Kidney glomerular epithelial cell (primary cell): ENCODE measurements around the gene SNIP1.
"Not testable (repeated sequence)": the region's sequence is repeated elsewhere in the genome, so short reads cannot be mapped to it uniquely, and the experiment has no call there.

Experiments
- DNase-seq: peaks from one replicate; lab custom pipeline; 2025; lab: John Stamatoyannopoulos, UW

Gene SNIP1

DNA sequence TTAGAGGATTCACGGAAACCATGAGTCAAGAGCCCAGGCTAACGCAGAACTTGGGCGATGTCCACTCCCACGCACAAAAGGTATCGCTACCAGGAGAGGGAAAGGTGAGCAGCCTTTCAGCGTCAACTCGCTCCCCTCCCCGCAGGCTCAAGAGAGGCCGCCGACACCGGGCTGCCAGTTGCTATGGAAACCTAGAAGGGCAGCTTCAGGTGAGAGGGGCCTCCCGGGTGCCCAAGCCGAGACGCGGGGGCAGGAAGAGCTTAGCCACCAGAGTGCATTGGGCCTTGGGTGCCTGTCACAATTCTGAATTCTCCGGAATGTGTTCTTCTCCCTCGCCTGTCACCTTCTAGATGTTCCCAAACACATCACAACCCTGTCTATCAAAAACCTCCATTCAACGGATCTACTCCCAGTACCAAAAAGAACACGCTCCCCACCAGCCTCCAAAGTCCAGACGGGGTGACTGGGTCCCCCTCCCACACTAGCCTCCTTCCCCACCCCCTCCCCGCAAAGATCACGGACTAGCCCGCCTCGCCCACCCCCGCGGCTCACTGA, 40.2 kb downstream of the SNIP1 start:
- DNase-seq = peak; percentile 21

DNA sequence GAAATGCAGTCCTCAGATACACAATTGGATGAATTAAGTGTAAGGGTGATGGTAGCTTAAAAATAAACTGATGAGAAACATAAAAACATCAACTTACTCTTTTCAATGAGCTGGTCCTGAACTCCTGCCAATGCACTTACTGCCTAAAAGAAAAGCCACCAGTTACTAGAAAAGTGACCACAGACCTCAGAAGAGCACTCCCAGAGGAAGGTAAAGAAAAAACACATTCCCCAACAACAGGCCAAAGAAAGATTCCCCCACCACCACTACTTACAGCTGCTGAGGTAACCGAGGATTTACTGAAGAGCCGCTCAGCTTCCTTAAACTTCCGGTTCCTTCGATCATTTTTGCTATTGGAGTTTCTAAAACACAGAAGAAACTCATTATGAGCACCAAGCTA, 44.9 kb downstream of the SNIP1 start:
- no peak for DNase-seq

DNA sequence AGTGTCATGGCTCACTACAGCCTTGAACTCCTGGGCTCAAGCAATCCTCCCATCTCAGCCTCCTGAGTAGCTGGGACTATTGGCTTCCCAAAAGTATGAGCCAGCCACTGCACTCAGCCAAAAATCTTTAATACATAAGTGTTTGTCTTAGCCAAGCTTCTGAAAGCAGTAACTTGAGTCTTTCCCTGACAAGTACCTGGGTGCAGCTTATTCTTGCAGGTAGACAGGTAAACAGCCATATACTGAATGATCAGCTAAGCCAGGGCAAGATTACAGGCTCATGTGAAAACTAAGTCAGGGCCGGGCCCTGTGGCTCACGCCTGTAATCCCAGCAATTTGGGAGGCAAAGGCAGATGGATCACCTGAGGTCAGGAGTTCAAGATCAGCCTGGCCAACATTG, 47.4 kb downstream of the SNIP1 start:
- DNase-seq = no peak

GRCh38 chr1:37502791-37503190, 51.3 kb downstream of the SNIP1 start:
- DNase-seq = not testable (repeated sequence)

DNA sequence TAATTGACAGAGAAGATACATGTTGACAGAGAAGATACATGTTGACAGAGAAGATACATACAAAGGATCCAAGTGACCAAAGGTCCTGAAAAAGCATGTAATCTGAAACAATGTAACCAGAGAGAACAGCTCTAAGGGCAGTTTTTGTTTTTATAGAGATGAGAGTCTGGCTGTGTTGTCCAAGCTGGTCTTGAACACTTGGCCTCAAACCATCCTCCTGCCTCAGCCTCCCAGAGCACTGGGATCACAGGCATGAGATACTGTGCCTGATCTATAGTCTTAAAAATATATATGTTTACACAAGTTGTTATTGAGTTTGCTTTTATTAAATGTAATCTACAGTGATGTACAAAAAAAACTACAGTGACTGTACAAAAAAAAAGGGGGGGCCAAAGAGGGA, 52.0 kb downstream of the SNIP1 start:
- no peak for DNase-seq

DNA sequence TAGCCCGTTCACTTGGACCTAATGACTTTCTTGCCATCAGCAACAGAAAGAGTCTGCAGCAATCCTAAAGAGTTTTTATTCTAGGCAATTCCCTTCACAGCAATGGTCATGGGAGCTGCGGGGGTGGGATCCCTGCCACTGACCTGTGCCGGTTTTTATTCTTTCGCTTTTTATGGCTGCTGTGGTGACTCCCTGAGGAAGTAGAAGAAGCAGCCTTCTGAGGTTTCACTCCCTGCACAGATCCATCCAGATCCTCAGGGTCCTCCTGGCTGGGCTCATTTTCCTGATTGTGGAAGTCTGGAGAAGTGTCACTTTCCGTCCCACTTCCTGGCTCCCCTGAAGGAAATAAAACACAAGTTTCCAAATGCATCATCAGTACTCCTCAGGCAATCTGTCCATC, 52.4 kb downstream of the SNIP1 start:
- DNase-seq = no peak

GRCh38 chr1:37498872-37499617, 55.0 kb downstream of the SNIP1 start:
- peak; percentile 47 for DNase-seq

DNA sequence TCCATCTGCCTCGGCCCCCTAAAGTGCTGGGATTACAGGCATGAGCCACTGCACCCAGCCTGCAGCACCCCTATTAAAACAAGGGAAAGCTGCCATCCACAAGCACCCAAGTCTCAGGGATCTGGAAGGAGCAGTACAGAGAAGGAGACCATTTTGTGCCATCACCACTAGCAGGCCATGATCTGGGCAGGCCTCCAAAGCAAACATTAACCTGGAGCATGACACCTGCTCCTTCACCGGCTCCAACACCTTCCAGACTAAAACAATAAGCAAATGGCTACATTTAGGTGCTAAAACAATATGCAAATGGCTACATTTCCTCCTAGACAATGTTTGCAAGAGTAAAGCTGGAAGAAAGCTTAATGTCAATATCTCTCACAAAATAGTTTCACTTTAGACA, 56.3 kb downstream of the SNIP1 start:
- no peak for DNase-seq

DNA sequence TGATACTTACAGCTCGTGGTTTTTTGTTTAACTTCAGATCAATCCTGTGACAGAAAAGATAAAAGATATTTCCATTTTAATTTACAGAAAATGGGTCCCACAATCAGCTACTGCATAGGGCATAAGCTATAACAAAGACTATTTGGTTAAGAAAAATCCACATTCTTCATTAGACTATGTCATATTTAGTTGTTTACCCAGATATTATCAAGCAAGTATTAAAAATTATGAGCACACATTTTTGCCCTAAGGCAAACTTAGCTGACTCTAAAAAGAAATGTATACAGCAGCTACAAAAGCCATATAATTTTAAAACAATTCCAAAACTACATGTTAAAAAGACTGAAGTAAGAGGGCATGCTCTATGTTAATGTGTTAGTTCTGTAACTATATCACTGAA, 58.2 kb downstream of the SNIP1 start:
- no peak for DNase-seq

- no peak for DNase-seq
These were observed 60.6 kb downstream of the SNIP1 start for GRCh38 chr1:37493336-37494098.

- no peak for DNase-seq
These were observed 66.5 kb downstream of the SNIP1 start for GRCh38 chr1:37487619-37487984.

DNA sequence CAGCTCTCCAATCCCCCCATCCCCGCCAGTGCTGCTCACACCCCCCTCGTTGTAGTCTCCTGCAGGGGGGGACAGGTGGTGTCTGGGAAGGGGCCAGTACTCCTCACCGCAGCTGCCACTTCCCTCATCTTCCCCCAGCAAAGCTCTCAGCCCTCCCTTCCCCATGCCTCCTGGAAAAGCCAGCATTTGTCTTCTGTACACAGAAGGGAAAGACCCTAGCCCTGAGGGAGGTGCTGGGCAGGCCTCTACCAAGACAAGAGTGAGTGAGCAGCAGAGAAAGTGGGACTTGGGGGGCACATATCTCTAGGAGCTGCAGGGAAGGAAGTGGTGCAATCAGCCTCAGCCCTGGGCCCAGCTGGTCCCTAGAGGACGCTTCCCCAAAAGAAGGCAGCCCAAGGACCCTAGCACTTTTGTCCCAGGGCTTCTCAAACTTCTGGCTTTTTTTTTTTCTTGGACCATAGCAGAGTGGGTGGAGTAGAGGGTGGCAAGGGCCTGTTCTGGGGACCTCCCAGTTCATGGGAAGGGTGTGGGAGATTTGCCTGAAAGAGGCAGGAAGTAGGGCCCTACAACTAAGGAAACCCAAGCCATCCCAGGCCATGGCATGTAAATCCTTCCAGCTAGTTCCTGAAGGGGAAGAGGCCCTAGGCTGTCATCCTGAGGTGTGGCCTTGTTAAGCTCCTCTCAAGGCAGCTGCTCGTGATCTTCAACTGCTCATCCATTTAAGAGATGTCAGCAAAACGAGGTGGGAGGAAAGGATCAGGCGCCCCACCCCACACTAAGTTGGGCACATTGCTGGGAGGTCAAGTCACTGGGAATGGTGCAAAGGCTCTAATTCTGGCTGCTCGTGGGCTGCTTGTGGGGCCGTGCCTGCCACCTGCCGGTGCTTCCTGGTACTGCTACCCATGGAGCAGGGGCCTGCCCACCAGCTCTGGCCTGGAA, 67.1 kb downstream of the SNIP1 start:
- peak; percentile 71 for DNase-seq

- DNase-seq = no peak
These were observed 68.0 kb downstream of the SNIP1 start for GRCh38 chr1:37485902-37486679.
